ENCODE results near the gene MAP4K3.

- no peak for TF ChIP-seq CTCF (IDR thresholded peaks at IDR 0.05)
- no peak for TF ChIP-seq POLR2A (IDR thresholded peaks at IDR 0.05)
- no peak for TF ChIP-seq EP300 (IDR thresholded peaks at IDR 0.05)
Observed at GRCh38 chr2:39445934-39446333, 8.8 kb upstream of the MAP4K3 start.
